PC-9 (cell line): ENCODE data around the gene ZMAT1.

Source experiments
- EZH2 ChIP-seq: fragments of 200-600 bp; sonication (generic); IDR thresholded peaks from 2 replicates; pipeline ENCODE4 v1.8.0; 2017; ENCODE audit warnings: antibody characterized with exemption, low read depth
- TF ChIP-seq, protein P1 (sequence below): fragments of 200-600 bp; sonication (generic); conservative IDR thresholded peaks from 2 replicates; pipeline ENCODE4 v1.6.1; 2017; ENCODE audit warnings: mixed run types, antibody characterized with exemption, mild to moderate bottlenecking, moderate library complexity

GRCh38 chrX:101973066-101973465 lies 41.2 kb upstream of the ZMAT1 start:
- TF ChIP-seq, protein P1, sequence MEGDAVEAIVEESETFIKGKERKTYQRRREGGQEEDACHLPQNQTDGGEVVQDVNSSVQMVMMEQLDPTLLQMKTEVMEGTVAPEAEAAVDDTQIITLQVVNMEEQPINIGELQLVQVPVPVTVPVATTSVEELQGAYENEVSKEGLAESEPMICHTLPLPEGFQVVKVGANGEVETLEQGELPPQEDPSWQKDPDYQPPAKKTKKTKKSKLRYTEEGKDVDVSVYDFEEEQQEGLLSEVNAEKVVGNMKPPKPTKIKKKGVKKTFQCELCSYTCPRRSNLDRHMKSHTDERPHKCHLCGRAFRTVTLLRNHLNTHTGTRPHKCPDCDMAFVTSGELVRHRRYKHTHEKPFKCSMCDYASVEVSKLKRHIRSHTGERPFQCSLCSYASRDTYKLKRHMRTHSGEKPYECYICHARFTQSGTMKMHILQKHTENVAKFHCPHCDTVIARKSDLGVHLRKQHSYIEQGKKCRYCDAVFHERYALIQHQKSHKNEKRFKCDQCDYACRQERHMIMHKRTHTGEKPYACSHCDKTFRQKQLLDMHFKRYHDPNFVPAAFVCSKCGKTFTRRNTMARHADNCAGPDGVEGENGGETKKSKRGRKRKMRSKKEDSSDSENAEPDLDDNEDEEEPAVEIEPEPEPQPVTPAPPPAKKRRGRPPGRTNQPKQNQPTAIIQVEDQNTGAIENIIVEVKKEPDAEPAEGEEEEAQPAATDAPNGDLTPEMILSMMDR, result no peak
- TF ChIP-seq EZH2, result no peak
